ENCODE measurements around the gene TNPO1.

Gene TNPO1

GRCh38 chr5:72878854-72879253 is 62.4 kb downstream of the TNPO1 start:
- TF ChIP-seq ZFX (IDR thresholded peaks at IDR 0.05; ENCODE audit: borderline replicate concordance) (no peak), CTCF (IDR thresholded peaks at IDR 0.05) (peak; percentile 22; the same call in 1 of the 2 replicates)
- peak overlapping the region; percentile 63 for H3K27ac ChIP-seq

DNA sequence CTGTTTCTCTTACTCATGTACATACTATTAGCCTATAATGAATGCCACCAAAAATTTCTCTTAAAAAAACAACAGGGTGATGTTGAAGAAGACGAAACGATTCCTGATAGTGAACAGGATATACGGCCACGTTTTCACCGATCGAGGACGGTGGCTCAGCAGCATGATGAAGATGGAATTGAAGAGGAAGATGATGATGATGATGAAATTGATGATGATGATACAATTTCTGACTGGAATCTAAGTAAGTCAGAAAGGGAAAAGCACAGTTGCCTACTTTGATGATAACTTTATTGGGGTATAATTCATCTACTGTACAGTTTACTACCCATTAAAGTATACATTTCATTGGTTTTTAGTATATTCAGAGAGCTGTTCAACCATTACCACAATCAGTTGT is 66.5 kb downstream of the TNPO1 start:
- TF ChIP-seq CTCF (IDR thresholded peaks at IDR 0.05) (no peak), ZFX (IDR thresholded peaks at IDR 0.05; ENCODE audit: borderline replicate concordance) (no peak)
- H3K27ac ChIP-seq, result no peak overlapping the region

DNA sequence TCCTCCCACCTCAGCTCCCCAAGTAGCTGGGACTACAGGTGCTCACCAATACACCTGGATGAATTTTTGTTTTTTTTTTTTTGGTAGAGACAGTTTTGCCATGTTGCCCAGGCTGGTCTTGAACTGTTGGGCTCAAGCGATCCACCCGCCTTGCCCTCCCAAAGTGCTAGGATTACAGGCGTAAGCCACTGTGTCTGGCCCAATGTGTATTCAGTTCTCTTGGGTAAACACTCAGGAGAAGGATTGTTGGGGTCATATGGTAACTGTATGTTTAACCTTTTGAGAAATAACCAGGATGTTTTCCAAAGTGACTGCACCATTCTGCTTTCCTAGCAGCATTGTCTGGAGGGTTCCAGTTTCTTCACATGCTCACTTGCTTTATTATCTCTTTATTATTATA is 67.4 kb downstream of the TNPO1 start:
- TF ChIP-seq ZFX (IDR thresholded peaks at IDR 0.05; ENCODE audit: borderline replicate concordance), result no peak
- no peak for TF ChIP-seq CTCF (IDR thresholded peaks at IDR 0.05)
- H3K27ac ChIP-seq, result no peak overlapping the region

- no peak overlapping the region for H3K27ac ChIP-seq
- no peak for TF ChIP-seq CTCF (IDR thresholded peaks at IDR 0.05)
- no peak for TF ChIP-seq ZFX (IDR thresholded peaks at IDR 0.05; ENCODE audit: borderline replicate concordance)
These were observed 68.4 kb downstream of the TNPO1 start for GRCh38 chr5:72884892-72885291.

- TF ChIP-seq ZFX (IDR thresholded peaks at IDR 0.05; ENCODE audit: borderline replicate concordance) (no peak), CTCF (IDR thresholded peaks at IDR 0.05) (no peak)
These were observed 69.4 kb downstream of the TNPO1 start for GRCh38 chr5:72885824-72886223.

DNA sequence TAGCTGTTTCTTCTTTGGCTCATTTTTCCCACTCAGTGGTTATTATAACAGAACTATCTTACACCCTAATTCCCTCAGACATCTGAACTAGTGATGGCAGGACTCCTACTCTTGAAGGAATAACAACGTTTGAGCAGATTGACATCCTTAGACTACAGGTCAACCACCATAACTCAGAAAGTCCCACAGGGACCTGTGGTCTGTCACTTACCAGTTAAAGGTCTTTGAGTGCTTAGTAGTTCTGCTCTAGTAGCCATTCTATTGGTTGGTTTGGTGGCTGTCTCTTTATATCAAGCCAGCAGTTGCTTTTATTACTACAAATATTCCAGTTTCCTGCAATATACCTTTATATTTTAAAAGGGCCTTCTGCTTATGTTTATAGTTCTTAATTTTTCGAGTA is 72.1 kb downstream of the TNPO1 start:
- TF ChIP-seq CTCF (IDR thresholded peaks at IDR 0.05) (no peak), ZFX (IDR thresholded peaks at IDR 0.05; ENCODE audit: borderline replicate concordance) (no peak)

More at GRCh38 chr5:72885824-72886223, 69.4 kb downstream of the TNPO1 start:
- no peak overlapping the region for H3K27ac ChIP-seq

DNA sequence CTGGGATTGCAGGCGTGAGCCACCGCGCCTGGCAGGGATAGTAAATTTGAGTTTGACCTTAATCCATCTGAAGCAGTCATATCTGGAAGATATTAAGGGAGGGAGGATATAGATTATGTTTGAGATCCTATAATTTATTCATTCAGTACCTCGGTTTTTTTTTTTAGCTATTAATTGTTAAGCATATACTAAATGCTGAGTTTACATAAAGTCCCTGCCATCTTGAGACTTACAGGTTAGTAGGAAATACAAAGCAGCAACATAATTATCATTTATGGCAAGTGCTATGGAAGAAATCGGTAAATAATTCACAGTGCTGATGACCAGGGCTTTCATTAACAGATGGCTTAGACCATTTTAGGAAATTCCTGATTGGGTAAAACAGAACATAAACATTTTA is 72.9 kb downstream of the TNPO1 start:
- TF ChIP-seq ZFX (IDR thresholded peaks at IDR 0.05; ENCODE audit: borderline replicate concordance) (no peak), CTCF (IDR thresholded peaks at IDR 0.05) (no peak)
- H3K27ac ChIP-seq, result no peak overlapping the region

More for the DNA sequence above, 72.1 kb downstream of the TNPO1 start:
- no peak overlapping the region for H3K27ac ChIP-seq

Measured in 22Rv1 (cell line).